HEK293 (cell line): ENCODE data around the gene LRRC74A.

Source experiments
- BCL11A ChIP-seq: fragments of 450-650 bp; formaldehyde crosslinking; IDR thresholded peaks from 2 replicates; pipeline ENCODE4 v1.5.1; 2016; ENCODE audit warnings: low read depth, missing biosample characterization, missing genetic modification characterization
- GLIS1 ChIP-seq: fragments of 450-650 bp; formaldehyde crosslinking; IDR thresholded peaks from 2 replicates; pipeline ENCODE4 v1.5.1; 2016; ENCODE audit warnings: missing biosample characterization, missing genetic modification characterization
- KLF10 ChIP-seq: fragments of 450-650 bp; IDR thresholded peaks from 2 replicates; pipeline ENCODE4 v1.5.1; 2018; ENCODE audit warnings: missing biosample characterization, mild to moderate bottlenecking, missing genetic modification characterization
- MEIS1 ChIP-seq: sonication (generic); formaldehyde crosslinking; IDR thresholded peaks from 2 replicates; pipeline ENCODE4 v1.8.1; 2022; ENCODE audit warnings: missing genetic modification reagents, mild to moderate bottlenecking, borderline replicate concordance
- MYNN ChIP-seq: fragments of 450-650 bp; formaldehyde crosslinking; IDR thresholded peaks from 2 replicates; pipeline ENCODE4 v1.5.1; 2016; ENCODE audit warnings: missing biosample characterization, missing genetic modification characterization, borderline replicate concordance
- SALL2 ChIP-seq: fragments of 450-650 bp; formaldehyde crosslinking; IDR thresholded peaks from 2 replicates; pipeline ENCODE4 v1.5.0; 2017; ENCODE audit warnings: missing biosample characterization, mild to moderate bottlenecking, missing genetic modification characterization, borderline replicate concordance
- SP7 ChIP-seq: fragments of 450-650 bp; formaldehyde crosslinking; IDR thresholded peaks from 2 replicates; pipeline ENCODE4 v1.5.1; 2016; ENCODE audit warnings: missing biosample characterization, missing genetic modification characterization
- YY2 ChIP-seq: fragments of 450-650 bp; formaldehyde crosslinking; IDR thresholded peaks from 2 replicates; pipeline ENCODE4 v1.5.1; 2016; ENCODE audit warnings: missing biosample characterization, missing genetic modification characterization
- ZBTB17 ChIP-seq: fragments of 450-650 bp; formaldehyde crosslinking; IDR thresholded peaks from 2 replicates; pipeline ENCODE4 v1.5.1; 2016; ENCODE audit warnings: missing biosample characterization, missing genetic modification characterization
- ZBTB20 ChIP-seq: fragments of 450-650 bp; formaldehyde crosslinking; IDR thresholded peaks from 2 replicates; pipeline ENCODE4 v1.5.1; 2016; ENCODE audit warnings: missing biosample characterization, missing genetic modification characterization
- ZNF121 ChIP-seq: fragments of 450-650 bp; formaldehyde crosslinking; IDR thresholded peaks from 2 replicates; pipeline ENCODE4 v1.5.1; 2016; ENCODE audit warnings: missing biosample characterization, missing genetic modification characterization
- ZNF174 ChIP-seq: fragments of 450-650 bp; formaldehyde crosslinking; IDR thresholded peaks from 2 replicates; pipeline ENCODE4 v1.5.0; 2017; ENCODE audit warnings: missing biosample characterization, mild to moderate bottlenecking, missing genetic modification characterization
- ZNF184 ChIP-seq: fragments of 450-650 bp; IDR thresholded peaks from 2 replicates; pipeline ENCODE4 v1.5.1; 2018; ENCODE audit warnings: missing biosample characterization, mild to moderate bottlenecking, missing genetic modification characterization
- ZNF19 ChIP-seq: fragments of 450-650 bp; formaldehyde crosslinking; IDR thresholded peaks from 2 replicates; pipeline ENCODE4; 2016; ENCODE audit warnings: missing biosample characterization, missing genetic modification characterization, low read depth
- ZNF202 ChIP-seq: fragments of 450-650 bp; formaldehyde crosslinking; IDR thresholded peaks from 2 replicates; pipeline ENCODE4 v1.5.1; 2016; ENCODE audit warnings: missing biosample characterization, missing genetic modification characterization, borderline replicate concordance
- ZNF211 ChIP-seq: fragments of 450-650 bp; formaldehyde crosslinking; IDR thresholded peaks from 2 replicates; pipeline ENCODE4 v1.5.1; 2016; ENCODE audit warnings: low read depth, missing biosample characterization, missing genetic modification characterization
- ZNF223 ChIP-seq: fragments of 450-650 bp; formaldehyde crosslinking; IDR thresholded peaks from 2 replicates; pipeline ENCODE4 v1.5.1; 2016; ENCODE audit warnings: missing biosample characterization, missing genetic modification characterization
- ZNF23 ChIP-seq: fragments of 450-650 bp; formaldehyde crosslinking; IDR thresholded peaks from 2 replicates; pipeline ENCODE4 v1.5.1; 2016; ENCODE audit warnings: missing biosample characterization, missing genetic modification characterization, borderline replicate concordance
- ZNF248 ChIP-seq: fragments of 450-650 bp; formaldehyde crosslinking; IDR thresholded peaks from 2 replicates; pipeline ENCODE4 v1.5.1; 2017; ENCODE audit warnings: missing biosample characterization, missing genetic modification characterization
- ZNF302 ChIP-seq: fragments of 450-650 bp; formaldehyde crosslinking; IDR thresholded peaks from 2 replicates; pipeline ENCODE4 v1.5.1; 2016; ENCODE audit warnings: missing biosample characterization, missing genetic modification characterization, low read depth
- ZNF335 ChIP-seq: fragments of 450-650 bp; formaldehyde crosslinking; conservative IDR thresholded peaks from 2 replicates; pipeline ENCODE4 v1.5.1; 2016; ENCODE audit warnings: missing biosample characterization, missing genetic modification characterization
- ZNF341 ChIP-seq: fragments of 450-650 bp; formaldehyde crosslinking; IDR thresholded peaks from 2 replicates; pipeline ENCODE4; 2016; ENCODE audit warnings: low read depth, missing biosample characterization, missing genetic modification characterization
- ZNF391 ChIP-seq: fragments of 450-650 bp; formaldehyde crosslinking; IDR thresholded peaks from 2 replicates; pipeline ENCODE4 v1.5.1; 2016; ENCODE audit warnings: low read depth, missing biosample characterization, missing genetic modification characterization, borderline replicate concordance
- ZNF404 ChIP-seq: fragments of 450-650 bp; formaldehyde crosslinking; IDR thresholded peaks from 2 replicates; pipeline ENCODE4 v1.5.1; 2017; ENCODE audit warnings: missing biosample characterization, missing genetic modification characterization
- ZNF558 ChIP-seq: fragments of 450-650 bp; formaldehyde crosslinking; IDR thresholded peaks from 2 replicates; pipeline ENCODE4 v1.5.1; 2016; ENCODE audit warnings: missing biosample characterization, missing genetic modification characterization
- ZNF664 ChIP-seq: fragments of 450-650 bp; formaldehyde crosslinking; IDR thresholded peaks from 2 replicates; pipeline ENCODE4 v1.5.1; 2016; ENCODE audit warnings: missing biosample characterization, missing genetic modification characterization
- ZNF707 ChIP-seq: fragments of 450-650 bp; formaldehyde crosslinking; IDR thresholded peaks from 2 replicates; pipeline ENCODE4 v1.5.1; 2016; ENCODE audit warnings: missing biosample characterization, missing genetic modification characterization
- ZNF792 ChIP-seq: fragments of 450-650 bp; formaldehyde crosslinking; IDR thresholded peaks from 2 replicates; pipeline ENCODE4 v1.5.1; 2016; ENCODE audit warnings: missing biosample characterization, missing genetic modification characterization
- ZNF830 ChIP-seq: fragments of 450-650 bp; IDR thresholded peaks from 2 replicates; pipeline ENCODE4 v1.5.0; 2018; ENCODE audit warnings: missing biosample characterization, missing genetic modification characterization, low read depth, mild to moderate bottlenecking, moderate library complexity
- ZNF843 ChIP-seq: fragments of 450-650 bp; formaldehyde crosslinking; IDR thresholded peaks from 2 replicates; pipeline ENCODE4 v1.5.1; 2016; ENCODE audit warnings: missing biosample characterization, missing genetic modification characterization
- ZSCAN30 ChIP-seq: fragments of 450-650 bp; IDR thresholded peaks from 2 replicates; pipeline ENCODE4 v1.5.1; 2018; ENCODE audit warnings: missing biosample characterization, mild to moderate bottlenecking, missing genetic modification characterization, moderate library complexity
- TF ChIP-seq, protein P1 (sequence below): fragments of 450-650 bp; formaldehyde crosslinking; IDR thresholded peaks from 2 replicates; pipeline ENCODE4 v1.5.1; 2017; ENCODE audit warnings: missing biosample characterization, missing genetic modification characterization
- TF ChIP-seq, protein P2 (sequence below): fragments of 450-650 bp; formaldehyde crosslinking; IDR thresholded peaks from 2 replicates; pipeline ENCODE4 v1.5.1; 2016; ENCODE audit warnings: missing biosample characterization, missing genetic modification characterization
- TF ChIP-seq, protein P3 (sequence below): fragments of 450-650 bp; formaldehyde crosslinking; IDR thresholded peaks from 2 replicates; pipeline ENCODE4 v1.5.1; 2016; ENCODE audit warnings: missing biosample characterization, missing genetic modification characterization
- TF ChIP-seq, protein P4 (sequence below): fragments of 450-650 bp; formaldehyde crosslinking; conservative IDR thresholded peaks from 2 replicates; pipeline ENCODE4 v1.5.1; 2016; ENCODE audit warnings: low read depth, missing biosample characterization, missing genetic modification characterization

The LRRC74A gene

DNA sequence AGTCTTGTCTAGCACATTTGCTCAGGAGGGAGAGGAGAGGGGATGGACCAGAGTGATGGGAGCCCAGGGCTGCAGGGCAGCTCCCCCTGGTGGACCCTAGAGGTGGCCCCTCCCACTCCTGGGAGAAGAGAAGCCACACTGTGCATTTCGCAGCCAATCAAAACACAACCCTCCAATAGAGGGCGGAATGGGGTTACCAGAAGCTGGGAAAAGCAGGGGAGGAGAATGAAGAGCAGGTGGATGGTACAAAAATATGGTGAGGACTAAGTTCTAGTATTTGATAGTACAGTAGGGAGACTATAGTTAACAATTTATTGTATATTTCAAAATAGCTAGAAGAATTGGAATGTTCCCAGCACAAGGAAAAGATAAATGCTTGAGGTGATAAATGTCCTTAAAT is 41.3 kb upstream of the LRRC74A start (continued):
- no peak for TF ChIP-seq ZNF335 (tag by site-specific recombination)
- TF ChIP-seq, protein P1, sequence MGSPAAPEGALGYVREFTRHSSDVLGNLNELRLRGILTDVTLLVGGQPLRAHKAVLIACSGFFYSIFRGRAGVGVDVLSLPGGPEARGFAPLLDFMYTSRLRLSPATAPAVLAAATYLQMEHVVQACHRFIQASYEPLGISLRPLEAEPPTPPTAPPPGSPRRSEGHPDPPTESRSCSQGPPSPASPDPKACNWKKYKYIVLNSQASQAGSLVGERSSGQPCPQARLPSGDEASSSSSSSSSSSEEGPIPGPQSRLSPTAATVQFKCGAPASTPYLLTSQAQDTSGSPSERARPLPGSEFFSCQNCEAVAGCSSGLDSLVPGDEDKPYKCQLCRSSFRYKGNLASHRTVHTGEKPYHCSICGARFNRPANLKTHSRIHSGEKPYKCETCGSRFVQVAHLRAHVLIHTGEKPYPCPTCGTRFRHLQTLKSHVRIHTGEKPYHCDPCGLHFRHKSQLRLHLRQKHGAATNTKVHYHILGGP (tag by site-specific recombination) = no peak
- no peak for TF ChIP-seq ZNF843 (tag by site-specific recombination)
- 0 out of 2 replicates have a peak, but pooled peaks have one; percentile 31 for TF ChIP-seq ZBTB17 (tag by site-specific recombination)
- TF ChIP-seq ZNF248 (tag by site-specific recombination) = no peak
- TF ChIP-seq ZBTB20 (tag by site-specific recombination) = no peak
- no peak for TF ChIP-seq ZNF211
- no peak for TF ChIP-seq ZNF121
- TF ChIP-seq, protein P2, sequence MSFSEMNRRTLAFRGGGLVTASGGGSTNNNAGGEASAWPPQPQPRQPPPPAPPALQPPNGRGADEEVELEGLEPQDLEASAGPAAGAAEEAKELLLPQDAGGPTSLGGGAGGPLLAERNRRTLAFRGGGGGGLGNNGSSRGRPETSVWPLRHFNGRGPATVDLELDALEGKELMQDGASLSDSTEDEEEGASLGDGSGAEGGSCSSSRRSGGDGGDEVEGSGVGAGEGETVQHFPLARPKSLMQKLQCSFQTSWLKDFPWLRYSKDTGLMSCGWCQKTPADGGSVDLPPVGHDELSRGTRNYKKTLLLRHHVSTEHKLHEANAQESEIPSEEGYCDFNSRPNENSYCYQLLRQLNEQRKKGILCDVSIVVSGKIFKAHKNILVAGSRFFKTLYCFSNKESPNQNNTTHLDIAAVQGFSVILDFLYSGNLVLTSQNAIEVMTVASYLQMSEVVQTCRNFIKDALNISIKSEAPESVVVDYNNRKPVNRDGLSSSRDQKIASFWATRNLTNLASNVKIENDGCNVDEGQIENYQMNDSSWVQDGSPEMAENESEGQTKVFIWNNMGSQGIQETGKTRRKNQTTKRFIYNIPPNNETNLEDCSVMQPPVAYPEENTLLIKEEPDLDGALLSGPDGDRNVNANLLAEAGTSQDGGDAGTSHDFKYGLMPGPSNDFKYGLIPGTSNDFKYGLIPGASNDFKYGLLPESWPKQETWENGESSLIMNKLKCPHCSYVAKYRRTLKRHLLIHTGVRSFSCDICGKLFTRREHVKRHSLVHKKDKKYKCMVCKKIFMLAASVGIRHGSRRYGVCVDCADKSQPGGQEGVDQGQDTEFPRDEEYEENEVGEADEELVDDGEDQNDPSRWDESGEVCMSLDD (tag by site-specific recombination) = no peak
- no peak for TF ChIP-seq ZNF707 (tag by site-specific recombination)
- TF ChIP-seq, protein P3, sequence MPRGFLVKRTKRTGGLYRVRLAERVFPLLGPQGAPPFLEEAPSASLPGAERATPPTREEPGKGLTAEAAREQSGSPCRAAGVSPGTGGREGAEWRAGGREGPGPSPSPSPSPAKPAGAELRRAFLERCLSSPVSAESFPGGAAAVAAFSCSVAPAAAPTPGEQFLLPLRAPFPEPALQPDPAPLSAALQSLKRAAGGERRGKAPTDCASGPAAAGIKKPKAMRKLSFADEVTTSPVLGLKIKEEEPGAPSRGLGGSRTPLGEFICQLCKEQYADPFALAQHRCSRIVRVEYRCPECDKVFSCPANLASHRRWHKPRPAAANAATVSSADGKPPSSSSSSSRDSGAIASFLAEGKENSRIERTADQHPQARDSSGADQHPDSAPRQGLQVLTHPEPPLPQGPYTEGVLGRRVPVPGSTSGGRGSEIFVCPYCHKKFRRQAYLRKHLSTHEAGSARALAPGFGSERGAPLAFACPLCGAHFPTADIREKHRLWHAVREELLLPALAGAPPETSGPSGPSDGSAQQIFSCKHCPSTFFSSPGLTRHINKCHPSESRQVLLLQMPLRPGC (tag by site-specific recombination) = no peak
- TF ChIP-seq ZNF558 (tag by site-specific recombination) = no peak
- TF ChIP-seq ZNF391 (tag by site-specific recombination) = no peak
- TF ChIP-seq ZNF223 (tag by site-specific recombination) = no peak
- TF ChIP-seq SP7 = no peak
- no peak for TF ChIP-seq KLF10 (tag by site-specific recombination)
- no peak for TF ChIP-seq ZNF202
- no peak for TF ChIP-seq MYNN (tag by site-specific recombination)
- TF ChIP-seq SALL2 (tag by site-specific recombination) = no peak
- TF ChIP-seq ZNF302 (tag by site-specific recombination) = no peak
- no peak for TF ChIP-seq ZNF174 (tag by site-specific recombination)
- TF ChIP-seq, protein P4, sequence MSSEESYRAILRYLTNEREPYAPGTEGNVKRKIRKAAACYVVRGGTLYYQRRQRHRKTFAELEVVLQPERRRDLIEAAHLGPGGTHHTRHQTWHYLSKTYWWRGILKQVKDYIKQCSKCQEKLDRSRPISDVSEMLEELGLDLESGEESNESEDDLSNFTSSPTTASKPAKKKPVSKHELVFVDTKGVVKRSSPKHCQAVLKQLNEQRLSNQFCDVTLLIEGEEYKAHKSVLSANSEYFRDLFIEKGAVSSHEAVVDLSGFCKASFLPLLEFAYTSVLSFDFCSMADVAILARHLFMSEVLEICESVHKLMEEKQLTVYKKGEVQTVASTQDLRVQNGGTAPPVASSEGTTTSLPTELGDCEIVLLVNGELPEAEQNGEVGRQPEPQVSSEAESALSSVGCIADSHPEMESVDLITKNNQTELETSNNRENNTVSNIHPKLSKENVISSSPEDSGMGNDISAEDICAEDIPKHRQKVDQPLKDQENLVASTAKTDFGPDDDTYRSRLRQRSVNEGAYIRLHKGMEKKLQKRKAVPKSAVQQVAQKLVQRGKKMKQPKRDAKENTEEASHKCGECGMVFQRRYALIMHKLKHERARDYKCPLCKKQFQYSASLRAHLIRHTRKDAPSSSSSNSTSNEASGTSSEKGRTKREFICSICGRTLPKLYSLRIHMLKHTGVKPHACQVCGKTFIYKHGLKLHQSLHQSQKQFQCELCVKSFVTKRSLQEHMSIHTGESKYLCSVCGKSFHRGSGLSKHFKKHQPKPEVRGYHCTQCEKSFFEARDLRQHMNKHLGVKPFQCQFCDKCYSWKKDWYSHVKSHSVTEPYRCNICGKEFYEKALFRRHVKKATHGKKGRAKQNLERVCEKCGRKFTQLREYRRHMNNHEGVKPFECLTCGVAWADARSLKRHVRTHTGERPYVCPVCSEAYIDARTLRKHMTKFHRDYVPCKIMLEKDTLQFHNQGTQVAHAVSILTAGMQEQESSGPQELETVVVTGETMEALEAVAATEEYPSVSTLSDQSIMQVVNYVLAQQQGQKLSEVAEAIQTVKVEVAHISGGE (tag by site-specific recombination) = no peak
- TF ChIP-seq ZNF341 (tag by site-specific recombination) = peak; percentile 81
- TF ChIP-seq ZNF830 (tag by site-specific recombination) = no peak
- TF ChIP-seq ZNF23 (tag by site-specific recombination) = no peak
- no peak for TF ChIP-seq ZNF404
- no peak for TF ChIP-seq ZNF792 (tag by site-specific recombination)
- 0 out of 2 replicates have a peak, but pooled peaks have one; percentile 15 for TF ChIP-seq GLIS1 (tag by site-specific recombination)
- TF ChIP-seq ZNF19 (tag by site-specific recombination) = no peak
- no peak for TF ChIP-seq ZNF184 (tag by site-specific recombination)
- TF ChIP-seq YY2 = no peak
- TF ChIP-seq BCL11A (tag by site-specific recombination) = no peak
- TF ChIP-seq MEIS1 (CRISPR knock-in tag) = no peak
- TF ChIP-seq ZSCAN30 (tag by site-specific recombination) = no peak
- no peak for TF ChIP-seq ZNF664 (tag by site-specific recombination)
